ENCODE results near the gene QRICH2.
A peak's percentile ranks its signal among the peaks of the same experiment; 100 is the strongest.

Gene QRICH2

DNA sequence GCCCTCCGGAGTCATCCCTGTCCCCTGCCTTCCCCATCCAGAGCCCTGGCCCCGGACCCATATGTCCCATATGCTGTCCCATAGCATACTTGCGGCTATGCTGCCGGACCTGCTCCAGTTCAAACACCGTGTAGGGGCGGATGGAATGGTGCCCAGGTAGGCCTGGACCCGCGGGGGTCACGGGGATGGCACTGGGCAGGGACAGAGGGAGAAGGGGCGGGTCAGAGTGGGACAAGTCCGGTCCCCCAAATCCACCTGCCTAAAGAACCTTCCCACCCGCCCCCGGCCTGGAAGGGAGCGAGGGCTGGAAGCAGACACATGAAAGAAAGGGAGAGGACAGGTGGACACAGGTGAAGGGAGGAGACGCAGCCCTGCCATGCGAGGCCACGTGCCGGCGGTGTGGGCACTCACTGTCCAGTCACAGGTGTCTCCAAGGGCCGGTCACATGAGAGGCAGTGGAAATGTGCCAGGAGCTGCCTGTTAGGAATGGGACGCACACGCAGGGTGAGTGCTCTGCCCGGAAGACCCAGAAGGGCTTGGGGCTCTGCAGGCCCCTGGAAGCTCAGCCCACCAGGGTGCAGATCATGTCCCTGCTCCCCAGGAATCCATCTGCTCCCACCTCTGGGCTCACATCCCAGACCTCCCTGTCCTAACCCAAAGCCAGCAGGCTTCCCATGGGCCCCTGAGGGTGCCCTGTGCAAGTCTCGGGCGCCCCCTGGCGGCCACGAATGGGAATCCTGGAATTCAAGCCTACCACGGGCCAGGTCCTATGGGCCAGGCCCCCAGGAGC, 28.9 kb downstream of the QRICH2 start:
- ChIA-PET CTCF (interaction anchor here (0.6 to 2.6 kb wide), 37 partner anchors 8 to 276 kb away, joined by 3 to 29 read pairs (median 4); partner anchors contain the start of gene EXOC7), POLR2A (interaction anchor here (1.0 to 3.7 kb wide), 6 partner anchors 10 to 176 kb away, joined by 3 to 14 read pairs (median 4); partner anchors contain the start of genes EXOC7 and UBALD2)
- DNase-seq (ENCODE audit: extremely low spot score) = peak; percentile 94
- TF ChIP-seq FOXM1 (IDR thresholded peaks at IDR 0.05; ENCODE audit: borderline replicate concordance) (no peak), SP1 (IDR thresholded peaks at IDR 0.05) (no peak), TARDBP (IDR thresholded peaks at IDR 0.05) (no peak), SUZ12 (IDR thresholded peaks at IDR 0.05) (no peak), NFRKB (IDR thresholded peaks at IDR 0.05) (no peak), FOXA1 (IDR thresholded peaks at IDR 0.05) (no peak), HDGF (IDR thresholded peaks at IDR 0.05; ENCODE audit: borderline replicate concordance) (no peak), ZNF384 (IDR thresholded peaks at IDR 0.05) (no peak), CTBP1 (IDR thresholded peaks at IDR 0.05; ENCODE audit: borderline replicate concordance) (no peak)

DNA sequence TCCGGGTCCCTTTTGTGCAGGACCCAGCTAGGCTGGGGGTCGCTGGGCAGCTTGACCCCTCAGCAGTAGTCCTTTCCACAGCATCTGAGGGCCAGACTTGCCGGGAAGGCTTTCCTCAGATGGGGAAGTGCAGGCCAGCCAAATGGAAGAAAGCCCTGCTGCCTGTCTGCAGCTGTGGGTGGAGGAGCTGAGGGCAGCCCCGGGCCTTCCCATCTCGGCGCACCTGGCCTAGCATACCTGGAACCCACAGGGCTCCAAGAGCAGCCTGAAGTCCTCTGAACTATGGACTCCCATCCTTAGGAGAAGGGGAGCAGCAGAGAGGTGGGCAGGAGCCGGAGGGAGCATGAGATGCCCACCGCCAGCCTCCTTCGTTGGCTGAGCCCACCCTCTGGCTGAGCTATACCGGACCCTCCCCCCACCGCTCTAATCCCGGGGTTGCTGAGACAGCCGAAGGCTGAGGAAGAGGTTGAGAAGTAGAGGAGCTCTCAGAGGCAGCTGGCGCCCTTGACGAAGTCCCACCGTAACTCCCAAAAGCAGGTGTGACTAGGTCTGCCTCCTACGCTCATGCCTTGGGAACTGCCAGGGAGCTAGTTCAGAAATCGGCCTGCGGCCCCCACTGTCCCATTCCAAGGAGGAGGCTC, 29.7 kb downstream of the QRICH2 start:
- POLR2A ChIA-PET = interaction anchor here (1.2 to 3.7 kb wide), 3 partner anchors 11 to 175 kb away, joined by 4 to 14 read pairs (median 7); partner anchors contain the start of genes EXOC7 and UBALD2
- CTCF ChIA-PET = interaction anchor here (1.6 to 2.6 kb wide), 6 partner anchors 15 to 158 kb away, joined by 3 to 26 read pairs (median 14); no protein-coding TSS in a partner anchor

DNA sequence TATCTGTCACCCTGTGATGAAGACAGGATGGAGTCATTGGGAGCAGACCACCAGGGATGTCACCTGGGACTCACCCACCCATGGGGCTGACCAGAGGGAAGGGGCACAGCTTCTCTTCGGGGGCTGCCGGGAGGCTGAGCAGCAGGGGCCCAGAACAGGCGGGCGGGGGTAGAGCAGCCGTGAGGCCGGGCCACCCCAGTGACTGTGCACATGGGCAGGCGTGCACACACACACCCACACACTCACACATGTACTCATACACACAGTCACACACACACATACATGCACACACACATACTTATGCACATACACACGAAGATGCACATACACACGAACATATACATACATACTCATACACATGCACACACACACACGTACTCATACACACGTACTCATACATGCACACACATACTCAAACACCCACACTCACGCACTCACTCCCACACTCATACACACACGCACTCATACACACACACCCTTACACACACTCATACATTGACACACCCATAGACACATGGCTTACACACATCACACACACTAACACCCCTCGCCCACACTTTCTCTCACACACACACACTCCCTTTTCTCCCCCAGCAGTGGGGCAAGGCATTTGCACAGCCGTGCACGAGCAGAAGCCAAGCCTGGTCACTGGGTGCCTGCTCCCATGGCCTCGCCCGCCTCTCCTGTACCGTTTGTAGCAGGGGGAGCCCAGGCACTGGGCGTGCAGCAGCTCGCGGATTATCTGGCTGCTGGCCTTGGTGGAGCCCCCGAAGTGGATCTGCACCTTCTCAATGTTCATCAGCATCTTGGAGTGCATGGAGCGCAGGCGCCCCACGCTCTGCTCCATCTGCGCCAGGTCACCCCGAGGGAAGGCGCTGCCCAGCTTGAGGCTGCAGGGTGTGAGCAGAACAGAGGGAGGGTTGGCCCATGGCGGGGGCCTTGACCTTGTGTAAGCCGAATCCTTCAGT, 30.5 kb downstream of the QRICH2 start:
- TF ChIP-seq TARDBP (IDR thresholded peaks at IDR 0.05) = 0 out of 2 replicates have a peak, but pooled peaks have one; percentile 26
- TF ChIP-seq, protein P1, sequence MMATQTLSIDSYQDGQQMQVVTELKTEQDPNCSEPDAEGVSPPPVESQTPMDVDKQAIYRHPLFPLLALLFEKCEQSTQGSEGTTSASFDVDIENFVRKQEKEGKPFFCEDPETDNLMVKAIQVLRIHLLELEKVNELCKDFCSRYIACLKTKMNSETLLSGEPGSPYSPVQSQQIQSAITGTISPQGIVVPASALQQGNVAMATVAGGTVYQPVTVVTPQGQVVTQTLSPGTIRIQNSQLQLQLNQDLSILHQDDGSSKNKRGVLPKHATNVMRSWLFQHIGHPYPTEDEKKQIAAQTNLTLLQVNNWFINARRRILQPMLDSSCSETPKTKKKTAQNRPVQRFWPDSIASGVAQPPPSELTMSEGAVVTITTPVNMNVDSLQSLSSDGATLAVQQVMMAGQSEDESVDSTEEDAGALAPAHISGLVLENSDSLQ (IDR thresholded peaks at IDR 0.05) = no peak
- POLR2A ChIA-PET = interaction anchor here (1.2 to 3.7 kb wide), 2 partner anchors 10 to 174 kb away, joined by 4 to 14 read pairs; partner anchors contain the start of gene EXOC7
- CTCF ChIA-PET = interaction anchor here (2.0 to 2.4 kb wide), 2 partner anchors 152 to 156 kb away, joined by 17 to 26 read pairs; no protein-coding TSS in a partner anchor
- no peak for DNase-seq (ENCODE audit: extremely low spot score)

More for the DNA sequence above, 29.7 kb downstream of the QRICH2 start:
- TF ChIP-seq ARNT (IDR thresholded peaks at IDR 0.05) (no peak), NFRKB (IDR thresholded peaks at IDR 0.05) (no peak), FOXK2 (IDR thresholded peaks at IDR 0.05) (no peak), SUZ12 (IDR thresholded peaks at IDR 0.05) (no peak), FOXM1 (IDR thresholded peaks at IDR 0.05; ENCODE audit: borderline replicate concordance) (no peak), BHLHE40 (IDR thresholded peaks at IDR 0.05; ENCODE audit: borderline replicate concordance) (no peak)
- TF ChIP-seq, protein P1 (IDR thresholded peaks at IDR 0.05) = no peak
- DNase-seq (ENCODE audit: extremely low spot score) = no peak

DNA sequence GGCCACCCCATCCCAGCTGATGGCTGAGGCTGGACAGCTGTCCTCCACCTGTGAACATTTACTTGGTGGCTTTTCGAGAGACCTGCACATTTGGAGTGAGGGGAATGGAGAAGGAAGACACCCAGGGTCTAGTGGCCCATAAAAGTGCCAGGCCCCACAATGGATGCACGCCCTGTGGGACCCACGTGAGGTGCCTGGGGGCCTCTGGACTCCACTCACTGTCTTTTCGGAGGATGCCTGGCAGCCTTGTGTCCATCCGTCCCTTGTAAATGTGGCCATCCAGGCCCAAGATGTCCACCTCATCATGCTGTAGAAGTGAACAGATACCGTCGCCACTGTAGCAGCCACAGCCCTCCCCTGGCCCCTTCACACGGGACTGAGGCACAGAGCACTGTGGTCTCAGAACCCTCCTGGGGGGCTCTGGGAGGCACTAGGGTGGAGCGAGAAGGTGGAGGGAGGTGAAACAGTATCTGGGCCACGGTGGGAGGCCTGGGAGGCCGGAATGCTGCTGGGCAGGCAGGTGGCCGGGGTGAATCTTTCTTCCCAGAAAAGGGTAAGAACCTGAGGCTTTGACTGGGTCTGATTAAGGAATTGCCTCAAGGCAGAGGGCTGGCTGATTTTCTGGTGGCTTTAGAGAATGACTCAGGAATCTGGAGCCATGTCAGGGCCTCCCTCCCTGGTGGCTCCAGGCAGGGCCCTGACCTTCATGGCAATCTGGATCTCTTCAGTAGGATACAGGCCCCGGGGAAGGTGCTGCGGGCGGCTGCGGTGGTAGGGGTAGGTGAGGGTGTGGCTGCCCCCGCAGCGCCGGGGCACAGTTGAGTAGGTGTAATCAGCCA, 31.4 kb downstream of the QRICH2 start:
- no peak for TF ChIP-seq ELF4 (IDR thresholded peaks at IDR 0.05)
- no peak for TF ChIP-seq NFRKB (IDR thresholded peaks at IDR 0.05)
- TF ChIP-seq FOXK2 (IDR thresholded peaks at IDR 0.05) = no peak
- TF ChIP-seq LEF1 (IDR thresholded peaks at IDR 0.05; ENCODE audit: borderline replicate concordance) = no peak
- TF ChIP-seq L3MBTL2 (conservative IDR thresholded peaks at IDR 0.05) = no peak
- no peak for TF ChIP-seq BHLHE40 (IDR thresholded peaks at IDR 0.05; ENCODE audit: borderline replicate concordance)
- TF ChIP-seq SUZ12 (IDR thresholded peaks at IDR 0.05) = no peak
- TF ChIP-seq TARDBP (IDR thresholded peaks at IDR 0.05) = no peak
- TF ChIP-seq FOXM1 (IDR thresholded peaks at IDR 0.05; ENCODE audit: borderline replicate concordance) = no peak
- no peak for TF ChIP-seq CTBP1 (IDR thresholded peaks at IDR 0.05; ENCODE audit: borderline replicate concordance)
- no peak for TF ChIP-seq SP1 (IDR thresholded peaks at IDR 0.05)
- TF ChIP-seq HDGF (IDR thresholded peaks at IDR 0.05; ENCODE audit: borderline replicate concordance) = no peak
- TF ChIP-seq, protein P1 (IDR thresholded peaks at IDR 0.05) = no peak
- no peak for TF ChIP-seq FOXA1 (IDR thresholded peaks at IDR 0.05)
- no peak for TF ChIP-seq ZNF384 (IDR thresholded peaks at IDR 0.05)
- TF ChIP-seq ARNT (IDR thresholded peaks at IDR 0.05) = no peak

DNA sequence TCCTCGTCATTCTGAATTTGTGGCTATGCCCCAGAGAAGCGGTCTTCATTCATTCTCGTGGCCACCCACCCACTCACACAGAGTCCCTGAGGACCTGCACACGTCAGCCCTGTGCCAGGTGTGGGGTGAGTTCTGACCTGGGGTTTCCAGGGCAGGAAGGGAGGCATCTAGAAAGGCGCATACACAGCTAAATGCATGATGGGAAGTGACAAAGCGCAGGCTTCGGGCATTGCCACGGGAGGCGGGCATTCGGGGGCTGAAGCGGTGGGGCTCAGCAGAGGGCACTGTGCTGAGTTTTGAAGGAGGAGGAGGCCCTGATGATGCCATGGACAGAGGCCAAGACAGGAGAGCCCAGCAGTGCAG, 32.0 kb downstream of the QRICH2 start:
- ChIA-PET CTCF (no interaction called here), POLR2A (interaction anchor here (4.0 kb wide), 1 partner anchor 12 kb away, joined by 14 read pairs; the partner anchor contains the start of gene UBALD2)
- no peak for TF ChIP-seq LEF1 (IDR thresholded peaks at IDR 0.05; ENCODE audit: borderline replicate concordance)
- no peak for TF ChIP-seq BHLHE40 (IDR thresholded peaks at IDR 0.05; ENCODE audit: borderline replicate concordance)
- TF ChIP-seq TARDBP (IDR thresholded peaks at IDR 0.05) = no peak
- DNase-seq (ENCODE audit: extremely low spot score) = no peak

More for the DNA sequence above, 31.4 kb downstream of the QRICH2 start:
- no peak for DNase-seq (ENCODE audit: extremely low spot score)
- ChIA-PET POLR2A (interaction anchor here (4.0 kb wide), 1 partner anchor 12 kb away, joined by 14 read pairs; the partner anchor contains the start of gene UBALD2), CTCF (no interaction called here)
